ENCODE measurements around the gene HCRTR1. TPM values are rescaled to one million over a fixed set of nuclear protein-coding genes. Genes with fewer than 3 reads are reported as not detected.

The HCRTR1 gene
- total RNA-seq, 4 donors from 2014 or later, result 0.40 to 5.6 (median 1.3) TPM

GRCh38 chr1:31593136-31593665, 24.3 kb upstream of the HCRTR1 start:
- no peaks in the 10 kb centered on the region for H3K9me3 ChIP-seq
- H3K4me1 ChIP-seq, result peaks cover 16 to 24% of the 10 kb centered on the region in 2 donors
- intact Hi-C loops (cut with DNase I), result no loop called here
- H3K27ac ChIP-seq, result no peak overlapping the region
- DNase-seq, result no peak
- no peak overlapping the region for H3K4me3 ChIP-seq (replicated peaks in 1 of 3)
- H3K36me3 ChIP-seq, result no peaks in the 10 kb centered on the region
- TF ChIP-seq POLR2A (IDR thresholded peaks at IDR 0.05), result no peak
- TF ChIP-seq CTCF (IDR thresholded peaks at IDR 0.05), result no peak
- WGBS, 2 donors, result 87 to 88% methylated on average over 5 of the region's 5 CpGs
- no peaks in the 10 kb centered on the region for H3K27me3 ChIP-seq

GRCh38 chr1:31593770-31594632, 23.5 kb upstream of the HCRTR1 start:
- peak in 1 of 2 donors; percentile 7 for TF ChIP-seq POLR2A (IDR thresholded peaks at IDR 0.05)
- peak; percentile 84 to 92 (median 88) for TF ChIP-seq CTCF (IDR thresholded peaks at IDR 0.05)
- Histone ChIP-seq H3K27ac (no peak overlapping the region), H3K4me3 (replicated peaks in 1 of 3) (no peak overlapping the region), H3K27me3 (no peaks in the 10 kb centered on the region), H3K36me3 (no peaks in the 10 kb centered on the region), H3K9me3 (no peaks in the 10 kb centered on the region), H3K4me1 (peaks cover 8 to 16% of the 10 kb centered on the region in 2 donors)
- 40 to 50% methylated on average over 10 of the region's 10 CpGs for WGBS, 2 donors
- intact Hi-C loops (cut with DNase I), result loop anchor here (2.0 kb wide), 1 partner anchor 29 kb away; no protein-coding TSS in a partner anchor
- peak; percentile 87 to 89 for DNase-seq

- TF ChIP-seq CTCF (IDR thresholded peaks at IDR 0.05) (no peak), POLR2A (IDR thresholded peaks at IDR 0.05) (no peak)
- Histone ChIP-seq H3K4me1 (peaks cover 3 to 9% of the 10 kb centered on the region in 2 donors), H3K9me3 (no peaks in the 10 kb centered on the region), H3K4me3 (replicated peaks in 1 of 3) (no peak overlapping the region), H3K36me3 (no peaks in the 10 kb centered on the region), H3K27ac (no peak overlapping the region), H3K27me3 (no peaks in the 10 kb centered on the region)
- intact Hi-C loops (cut with DNase I), result loop anchor here (2.0 kb wide), 1 partner anchor 31 kb away; no protein-coding TSS in a partner anchor
- WGBS, 2 donors, result 85 to 97% methylated on average over 4 of the region's 4 CpGs
- no peak for DNase-seq
These were observed 21.4 kb upstream of the HCRTR1 start for GRCh38 chr1:31595836-31596736.

GRCh38 chr1:31596737-31597097, 20.8 kb upstream of the HCRTR1 start:
- intact Hi-C loops (cut with DNase I), result no loop called here
- DNase-seq, result no peak
- Histone ChIP-seq H3K9me3 (no peaks in the 10 kb centered on the region), H3K36me3 (no peaks in the 10 kb centered on the region), H3K4me3 (replicated peaks in 1 of 3) (no peak overlapping the region), H3K27me3 (no peaks in the 10 kb centered on the region), H3K4me1 (peaks cover 3 to 7% of the 10 kb centered on the region in 2 donors), H3K27ac (no peak overlapping the region)
- TF ChIP-seq CTCF (IDR thresholded peaks at IDR 0.05) (no peak), POLR2A (IDR thresholded peaks at IDR 0.05) (no peak)
- 65 to 75% methylated on average over 6 of the region's 6 CpGs for WGBS, 2 donors

All from thyroid gland (tissue), 4 donors.